Breast epithelium (tissue), 4 donors: ENCODE results near the gene HEBP1. TPM values are rescaled to one million over a fixed set of nuclear protein-coding genes. Genes with fewer than 3 reads are reported as not detected.
A peak's percentile ranks its signal among the peaks of the same experiment; 100 is the strongest.

Source experiments
- DNase-seq, 2 donors: peaks; one replicate each; pipeline ENCODE4 v3.0.0-alpha.2; 2019; ENCODE audit warnings: low spot score in 2 of 2
- H3K27ac ChIP-seq, 2 donors: fragments of 200-600 bp; sonication (generic) in 1 of 2; one replicate each; pipeline ENCODE4 v1.5.1; 2016 to 2019; ENCODE audit warnings: mild to moderate bottlenecking in 1 of 2
- H3K27me3 ChIP-seq, 2 donors: fragments of 200-600 bp; sonication (generic) in 1 of 2; one replicate each; pipeline versions ENCODE4 v1.5.1 to v1.6.0; 2017 to 2019; ENCODE audit warnings: control low read depth in 1 of 2, mild to moderate bottlenecking in 1 of 2
- H3K36me3 ChIP-seq: fragments of 200-600 bp; one replicate; pipeline ENCODE4 v1.5.1; 2019
- H3K4me1 ChIP-seq, 2 donors: fragments of 200-600 bp; sonication (generic); one replicate each; pipeline ENCODE4 v1.5.1; 2016 to 2019; ENCODE audit warnings: control low read depth in 1 of 2
- H3K4me3 ChIP-seq, 3 donors: fragments of 200-600 bp; sonication (generic); 1 replicate in 2 of 3; 2 replicates in 1 of 3; pipeline ENCODE4 v1.5.1; 2016 to 2019; ENCODE audit warnings: mild to moderate bottlenecking in 3 of 3, moderate library complexity in 2 of 3
- H3K9me3 ChIP-seq, 2 donors: fragments of 200-600 bp; sonication (generic) in 1 of 2; one replicate each; pipeline ENCODE4 v1.5.1; 2016 to 2019; ENCODE audit warnings: control low read depth in 1 of 2
- CTCF ChIP-seq, 3 donors: fragments of 450-650 bp; IDR thresholded peaks; one replicate each; pipeline ENCODE4 v1.5.1; 2016 to 2017; ENCODE audit warnings: antibody characterized with exemption in 3 of 3, mild to moderate bottlenecking in 3 of 3, moderate library complexity in 3 of 3
- POLR2A ChIP-seq: fragments of 450-650 bp; IDR thresholded peaks from one replicate; pipeline ENCODE4 v1.6.1; 2016; ENCODE audit warnings: antibody characterized with exemption, mild to moderate bottlenecking, moderate library complexity
- POLR2AphosphoS5 ChIP-seq, 3 donors: sonication (generic); formaldehyde crosslinking; IDR thresholded peaks; one replicate each; pipeline ENCODE4 v1.6.1; 2017; ENCODE audit warnings: antibody characterized with exemption in 3 of 3
- intact Hi-C: fragments of 100-400 bp; cut with DNase I; formaldehyde crosslinking; loops from one replicate; pipeline ENCODE4 v1.15.1; 2023; ENCODE audit warnings: low total_unique reads
- total RNA-seq, 3 donors: library from RNA; depleted of rRNA; stranded (reverse); fragments of >200 nt; gene quantifications; one replicate each; pipeline ENCODE4 v1.1.0, GENCODE V29; 2016

HEBP1 gene
- total RNA-seq, 3 donors from 2014 or later: 36.4 to 64.5 (median 39.7) TPM

GRCh38 chr12:13030541-13031291 is 30.7 kb upstream of the HEBP1 start:
- no peak for TF ChIP-seq CTCF (IDR thresholded peaks at IDR 0.05)
- no peak for TF ChIP-seq POLR2A
- no peak for TF ChIP-seq POLR2AphosphoS5 (IDR thresholded peaks at IDR 0.05)
- Histone ChIP-seq H3K27ac (no peak overlapping the region), H3K4me3 (no peak overlapping the region), H3K27me3 (no peaks in the 10 kb centered on the region), H3K36me3 (no peaks in the 10 kb centered on the region), H3K4me1 (no peaks in the 10 kb centered on the region), H3K9me3 (no peaks in the 10 kb centered on the region)
- intact Hi-C loops: no loop called here
- DNase-seq: no peak

GRCh38 chr12:13028825-13029570 is 28.9 kb upstream of the HEBP1 start:
- no peaks in the 10 kb centered on the region for H3K4me1 ChIP-seq
- no peaks in the 10 kb centered on the region for H3K36me3 ChIP-seq
- intact Hi-C loops: no loop called here
- no peak overlapping the region for H3K27ac ChIP-seq
- TF ChIP-seq POLR2A (no peak), CTCF (IDR thresholded peaks at IDR 0.05) (no peak)
- no peak overlapping the region for H3K4me3 ChIP-seq
- H3K27me3 ChIP-seq: no peaks in the 10 kb centered on the region
- H3K9me3 ChIP-seq: no peaks in the 10 kb centered on the region
- no peak for DNase-seq

GRCh38 chr12:13027508-13027907 is 27.4 kb upstream of the HEBP1 start:
- Histone ChIP-seq H3K27ac (no peak overlapping the region), H3K36me3 (no peaks in the 10 kb centered on the region), H3K9me3 (no peaks in the 10 kb centered on the region), H3K27me3 (no peaks in the 10 kb centered on the region), H3K4me1 (no peaks in the 10 kb centered on the region), H3K4me3 (no peak overlapping the region)
- intact Hi-C loops: no loop called here
- TF ChIP-seq CTCF (IDR thresholded peaks at IDR 0.05) (no peak), POLR2A (no peak), POLR2AphosphoS5 (IDR thresholded peaks at IDR 0.05) (no peak)
- DNase-seq: no peak

GRCh38 chr12:13027032-13027431 is 27.0 kb upstream of the HEBP1 start:
- TF ChIP-seq POLR2AphosphoS5 (IDR thresholded peaks at IDR 0.05) (no peak), POLR2A (no peak), CTCF (IDR thresholded peaks at IDR 0.05) (no peak)
- Histone ChIP-seq H3K9me3 (no peaks in the 10 kb centered on the region), H3K27me3 (no peaks in the 10 kb centered on the region), H3K4me3 (no peak overlapping the region), H3K27ac (no peak overlapping the region), H3K4me1 (no peaks in the 10 kb centered on the region), H3K36me3 (no peaks in the 10 kb centered on the region)
- DNase-seq: no peak
- intact Hi-C loops: no loop called here

- no peaks in the 10 kb centered on the region for H3K27me3 ChIP-seq
- intact Hi-C loops: no loop called here
- no peak for DNase-seq
- no peak overlapping the region for H3K4me3 ChIP-seq
- TF ChIP-seq POLR2AphosphoS5 (IDR thresholded peaks at IDR 0.05) (no peak), POLR2A (no peak)
- H3K9me3 ChIP-seq: no peaks in the 10 kb centered on the region
- no peaks in the 10 kb centered on the region for H3K36me3 ChIP-seq
- no peaks in the 10 kb centered on the region for H3K4me1 ChIP-seq
- H3K27ac ChIP-seq: peak overlapping the region in 1 of 2 donors; percentile 38
Observed at GRCh38 chr12:13026286-13026685, 26.2 kb upstream of the HEBP1 start.
